Pancreas (tissue), 10 donors: Measurements from ENCODE around the gene CLEC9A. TPM values are rescaled to one million over a fixed set of nuclear protein-coding genes. Genes with fewer than 3 reads are reported as not detected.

Experiments used
- ATAC-seq, 4 donors: fragments of 200-7000 bp; cut with Tn5 transposase; one replicate each; pipeline versions ENCODE4 v1.8.0 to v1.9.1; 2020; ENCODE audit warnings: mild to moderate bottlenecking in 4 of 4, moderate library complexity in 4 of 4
- DNase-seq, 6 donors: peaks; one replicate each; pipeline ENCODE4 v3.0.0-alpha.2; 2020
- FAIRE-seq: peaks from 2 replicates; lab custom pipeline; 2012; peaks lifted over from hg19 to GRCh38; lab: Jason Lieb, UNC
- H3K27ac ChIP-seq, 4 donors: fragments of 200-600 bp; sonication (generic); 1 replicate in 3 of 4; 2 replicates in 1 of 4; pipeline versions ENCODE4 v1.5.0 to v1.8.0; 2020
- H3K27me3 ChIP-seq, 4 donors: fragments of 200-600 bp; one replicate each; pipeline ENCODE4 v1.8.0; 2021
- H3K36me3 ChIP-seq, 3 donors: fragments of 200-600 bp; sonication (generic) in 1 of 3; one replicate each; pipeline versions ENCODE4 v1.5.0 to v1.8.0; 2020 to 2021
- H3K4me1 ChIP-seq, 3 donors: fragments of 200-600 bp; one replicate each; pipeline ENCODE4 v1.8.0; 2021
- H3K4me3 ChIP-seq, 4 donors: fragments of 200-600 bp; sonication (generic) in 2 of 4; one replicate each; pipeline versions ENCODE4 v1.5.0 to v1.8.0; 2020 to 2021
- H3K9me3 ChIP-seq, 4 donors: fragments of 200-600 bp; one replicate each; pipeline ENCODE4 v1.8.0; 2021
- CTCF ChIP-seq, 4 donors: fragments of 200-600 bp; sonication (generic) in 3 of 4; IDR thresholded peaks; one replicate each; pipeline versions ENCODE4 v1.5.0 to v1.8.0; 2021; ENCODE audit warnings: antibody characterized with exemption in 4 of 4
- WGBS, 2 donors: extraction: QIAGEN DNeasy Blood & Tissue Kit; methylation state at CpG; one replicate each; pipeline ENCODE4 v1.1.7; 2013; 5-methylcytosine and 5-hydroxymethylcytosine counted together
- intact Hi-C, 3 donors: fragments of 100-400 bp; cut with DNase I; formaldehyde crosslinking; loops; one replicate each; pipeline versions ENCODE4 v1.11.1 to v1.14.2; 2022
- polyA plus RNA-seq, 2 donors: library from polyadenylated mRNA; stranded (reverse); fragments of 200-250 nt; gene quantifications; one replicate each; pipeline ENCODE4 v1.2.3, GENCODE V29; 2013
- total RNA-seq, 6 donors: library from RNA; stranded (reverse); fragmentation: NEBNext Ultra II Directional in 4 of 6; extraction: Animal tissue kit (Norgen Biotek cat#: 25700) in 4 of 6; gene quantifications; one replicate each; pipeline versions ENCODE4 v1.2.1 to v1.2.4, GENCODE V29; 2021 to 2023
- donor health status: healthy with polysubstance abuse.
- donor health status: DM: no; HTN: no; CAD: no; lungs with moderate emphysema.
- donor health status: DM: no; HTN: no; CAD: no.
- donor health status: control.
- donor health status: control.
- donor health status: Bipolar disorder and iron deficiency.
- donor health status: DM: yes; HTN: yes; CAD: no.
- donor health status: DM: no; HTN: no; CAD: no.
- donor health status: DM: no; HTN: no; CAD: no.
- donor health status: DM: yes; HTN: yes; CAD: no.

CLEC9A gene
- total and polyA plus RNA-seq, 8 donors: 0.09 to 0.22 (median 0.18) TPM; not detected in 5

- TF ChIP-seq CTCF (IDR thresholded peaks at IDR 0.05): no peak
- intact Hi-C loops: no loop called here
- H3K4me3 ChIP-seq: peak within 1 kb of the TSS in 1 of 4 donors; percentile 5
- no peaks in the 10 kb centered on the region for H3K9me3 ChIP-seq
- peaks cover 0 to 3% (median 0%) of the 10 kb centered on the region in 4 donors for H3K27me3 ChIP-seq
- H3K4me1 ChIP-seq: no peaks in the 10 kb centered on the region
- ATAC-seq (no peak), DNase-seq (no peak), FAIRE-seq (no peak)
- H3K36me3 ChIP-seq: no peaks in the 10 kb centered on the region
- 55 to 56% methylated on average over 10 of the region's 10 CpGs for WGBS, 2 donors
- peak within 1 kb of the TSS in 1 of 4 donors; percentile 17 for H3K27ac ChIP-seq
Observed at GRCh38 chr12:10098791-10099190, 68.3 kb downstream of the CLEC9A start, which contains the start of gene CLEC1A. Gene CLEC1A, minus strand, starts transcription at chr12:10098985. Its CDS starts 63 bp downstream, at chr12:10098922.

DNA sequence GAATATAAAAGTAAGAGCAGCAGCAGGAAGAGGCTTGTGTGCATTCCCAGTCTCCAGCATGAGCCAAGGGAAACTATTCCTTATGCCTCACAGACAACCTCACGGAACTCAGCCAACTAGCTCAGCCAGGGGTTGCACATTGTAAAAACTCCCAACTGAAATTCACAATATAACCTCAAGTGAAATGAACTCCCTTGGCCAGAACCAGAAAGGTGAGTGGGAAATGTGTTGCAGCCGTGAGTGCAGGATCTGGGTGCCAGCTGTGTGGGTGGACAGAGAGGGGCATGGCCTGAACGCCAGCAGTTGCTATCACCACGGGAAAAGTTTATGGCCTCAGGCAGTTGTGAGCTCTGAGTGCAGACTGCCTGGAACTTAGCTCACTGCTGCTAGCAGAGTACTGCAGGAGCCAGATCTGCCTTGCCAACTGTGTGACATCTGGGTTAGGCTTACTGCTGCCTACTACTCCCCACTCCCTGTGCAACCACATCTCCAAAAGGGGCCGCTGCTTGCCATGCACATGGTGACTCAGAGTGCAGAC lies 70.6 kb downstream of the CLEC9A start:
- Histone ChIP-seq H3K27me3 (no peaks in the 10 kb centered on the region), H3K9me3 (no peaks in the 10 kb centered on the region), H3K4me3 (no peak overlapping the region), H3K36me3 (no peaks in the 10 kb centered on the region), H3K27ac (no peak overlapping the region), H3K4me1 (no peaks in the 10 kb centered on the region)
- DNase-seq (no peak), FAIRE-seq (no peak), ATAC-seq (peak in 2 of 4 donors; percentile 16 to 45)
- 43 to 46% methylated on average over 5 of the region's 5 CpGs for WGBS, 2 donors
- intact Hi-C loops: no loop called here
- no peak for TF ChIP-seq CTCF (IDR thresholded peaks at IDR 0.05)

- ATAC-seq (peak in 2 of 4 donors; percentile 22 to 33), DNase-seq (no peak), FAIRE-seq (no peak)
- H3K36me3 ChIP-seq: no peaks in the 10 kb centered on the region
- intact Hi-C loops: no loop called here
- H3K27ac ChIP-seq: no peak overlapping the region
- no peak for TF ChIP-seq CTCF (IDR thresholded peaks at IDR 0.05)
- WGBS, 2 donors: 81 to 83% methylated on average over 1 of the region's 1 CpG
- no peak overlapping the region for H3K4me3 ChIP-seq
- H3K9me3 ChIP-seq: no peaks in the 10 kb centered on the region
- no peaks in the 10 kb centered on the region for H3K4me1 ChIP-seq
- H3K27me3 ChIP-seq: no peaks in the 10 kb centered on the region
Observed at GRCh38 chr12:10101648-10102220, 71.3 kb downstream of the CLEC9A start.

DNA sequence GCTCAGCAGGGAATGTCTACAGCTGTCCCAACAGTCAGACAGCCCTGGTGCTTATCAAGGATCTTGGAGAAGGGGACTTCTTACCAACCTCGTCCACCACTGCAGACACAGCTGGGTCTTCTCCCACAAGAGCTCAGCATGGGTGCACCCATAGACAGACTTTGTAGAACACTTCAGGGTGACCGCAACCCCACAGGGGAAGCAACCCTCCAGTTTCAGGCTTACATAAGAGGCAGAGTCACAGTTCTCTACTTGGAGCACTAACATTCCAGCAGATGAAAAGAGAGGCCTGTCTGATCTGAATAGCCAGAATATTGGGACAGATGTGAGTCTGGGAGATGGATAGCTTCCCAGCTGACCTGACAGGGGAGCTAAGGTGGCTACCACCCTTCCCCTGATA lies 71.8 kb downstream of the CLEC9A start:
- no peak for TF ChIP-seq CTCF (IDR thresholded peaks at IDR 0.05)
- Histone ChIP-seq H3K9me3 (no peaks in the 10 kb centered on the region), H3K4me3 (no peak overlapping the region), H3K27me3 (no peaks in the 10 kb centered on the region), H3K36me3 (no peaks in the 10 kb centered on the region), H3K27ac (no peak overlapping the region), H3K4me1 (no peaks in the 10 kb centered on the region)
- 50 to 57% methylated on average over 2 of the region's 2 CpGs for WGBS, 2 donors
- no peak for FAIRE-seq
- ATAC-seq: peak in 2 of 4 donors; percentile 29 to 69
- intact Hi-C loops: no loop called here
- no peak for DNase-seq

DNA sequence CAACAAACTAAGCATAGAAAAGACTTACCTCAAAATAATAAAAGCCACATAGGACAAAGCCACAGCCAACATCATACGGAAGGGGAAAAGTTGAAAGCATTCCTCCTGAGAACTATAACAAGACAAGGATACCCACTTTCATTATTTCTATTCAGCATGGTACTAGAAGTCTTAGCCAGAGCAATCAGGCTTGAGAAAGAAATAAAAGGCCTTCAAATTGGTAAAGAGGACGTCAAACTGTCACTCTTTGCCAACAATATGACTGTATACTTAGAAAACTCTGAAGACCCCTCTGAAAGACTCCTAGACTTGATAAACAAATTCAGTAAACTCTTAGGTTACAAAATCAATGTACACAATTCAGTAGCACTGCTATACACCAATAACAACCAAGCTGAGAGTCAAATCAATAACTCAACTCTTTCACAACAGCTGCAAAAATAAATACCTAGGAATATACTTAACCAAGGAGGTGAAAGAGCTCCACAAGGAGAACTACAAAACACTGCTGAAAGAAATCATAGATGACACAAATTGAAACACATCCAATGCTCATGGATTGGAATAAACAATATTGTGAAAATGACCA lies 79.9 kb downstream of the CLEC9A start:
- TF ChIP-seq CTCF (IDR thresholded peaks at IDR 0.05): no peak
- DNase-seq (no peak), FAIRE-seq (no peak), ATAC-seq (no peak)
- no peaks in the 10 kb centered on the region for H3K36me3 ChIP-seq
- H3K27me3 ChIP-seq: no peaks in the 10 kb centered on the region
- no peaks in the 10 kb centered on the region for H3K4me1 ChIP-seq
- 66 to 73% methylated on average over 2 of the region's 2 CpGs for WGBS, 2 donors
- intact Hi-C loops: no loop called here
- H3K4me3 ChIP-seq: no peak overlapping the region
- H3K9me3 ChIP-seq: no peaks in the 10 kb centered on the region
- no peak overlapping the region for H3K27ac ChIP-seq
